GM13977 (cell line): Measurements from ENCODE around the gene ZSWIM6.

Experiments used
- DNase-seq: peaks from one replicate; pipeline ENCODE4 v3.0.0; 2012; ENCODE audit warnings: low spot score
- in situ Hi-C: fragments of 300-500 bp; cut with MboI; formaldehyde crosslinking; loops from one replicate; pipeline ENCODE4 v1.12.0; 2022; ENCODE audit warnings: low sequenced_read_pairs, low pct_unique_long_range_greater_than_20kb, mixed read lengths, inconsistent platforms; ENCODE audit not compliant: unreplicated experiment
- TF ChIP-seq, protein P1 (sequence below): IDR thresholded peaks from 2 replicates; pipeline ENCODE4 v1.5.1; 2012; ENCODE audit warnings: mild to moderate bottlenecking, control low read depth; ENCODE audit not compliant: insufficient read depth; ENCODE audit errors: extremely low read depth, missing control alignments

The ZSWIM6 gene

DNA sequence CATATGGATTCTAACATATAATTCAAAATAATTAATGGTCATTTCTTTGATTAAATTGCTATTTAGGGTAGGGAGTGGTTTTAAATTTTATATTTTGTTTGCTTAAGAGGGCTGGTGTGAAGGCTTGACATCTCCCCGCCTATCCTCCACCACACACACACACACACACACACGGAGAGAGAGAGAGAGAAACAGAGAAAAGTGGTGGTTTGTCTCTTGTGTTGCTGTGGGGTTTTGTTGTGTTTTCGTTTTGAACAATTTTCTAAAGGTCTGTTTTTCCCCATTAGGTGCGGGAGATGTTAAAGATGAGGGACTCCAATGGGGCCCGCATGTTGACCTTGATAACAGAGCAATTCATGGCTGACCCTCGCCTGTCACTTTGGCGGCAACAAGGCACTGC, 161.9 kb downstream of the ZSWIM6 start:
- in situ Hi-C loops: no loop called here
- no peak for DNase-seq
- TF ChIP-seq, protein P1, sequence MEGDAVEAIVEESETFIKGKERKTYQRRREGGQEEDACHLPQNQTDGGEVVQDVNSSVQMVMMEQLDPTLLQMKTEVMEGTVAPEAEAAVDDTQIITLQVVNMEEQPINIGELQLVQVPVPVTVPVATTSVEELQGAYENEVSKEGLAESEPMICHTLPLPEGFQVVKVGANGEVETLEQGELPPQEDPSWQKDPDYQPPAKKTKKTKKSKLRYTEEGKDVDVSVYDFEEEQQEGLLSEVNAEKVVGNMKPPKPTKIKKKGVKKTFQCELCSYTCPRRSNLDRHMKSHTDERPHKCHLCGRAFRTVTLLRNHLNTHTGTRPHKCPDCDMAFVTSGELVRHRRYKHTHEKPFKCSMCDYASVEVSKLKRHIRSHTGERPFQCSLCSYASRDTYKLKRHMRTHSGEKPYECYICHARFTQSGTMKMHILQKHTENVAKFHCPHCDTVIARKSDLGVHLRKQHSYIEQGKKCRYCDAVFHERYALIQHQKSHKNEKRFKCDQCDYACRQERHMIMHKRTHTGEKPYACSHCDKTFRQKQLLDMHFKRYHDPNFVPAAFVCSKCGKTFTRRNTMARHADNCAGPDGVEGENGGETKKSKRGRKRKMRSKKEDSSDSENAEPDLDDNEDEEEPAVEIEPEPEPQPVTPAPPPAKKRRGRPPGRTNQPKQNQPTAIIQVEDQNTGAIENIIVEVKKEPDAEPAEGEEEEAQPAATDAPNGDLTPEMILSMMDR: no peak

DNA sequence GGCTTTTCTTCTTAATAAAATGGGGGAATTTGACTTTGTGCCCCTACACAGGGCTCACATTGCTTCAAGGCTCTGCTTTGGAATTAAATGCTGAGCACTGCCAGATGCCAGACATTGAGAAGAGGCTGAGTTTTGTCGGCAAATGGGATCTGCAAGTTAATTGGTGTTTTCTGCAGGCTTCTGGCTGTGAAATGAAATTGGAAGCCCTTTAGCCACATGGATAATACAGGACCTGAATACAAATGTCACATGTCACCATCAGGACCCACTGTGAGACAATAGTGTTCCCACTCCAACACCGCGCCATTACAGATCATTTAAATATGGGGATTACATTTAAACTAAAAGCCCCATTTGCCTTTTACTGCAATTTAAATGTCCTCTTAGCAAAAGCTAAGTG, 164.4 kb downstream of the ZSWIM6 start:
- DNase-seq: no peak
- TF ChIP-seq, protein P1: no peak
- in situ Hi-C loops: no loop called here

DNA sequence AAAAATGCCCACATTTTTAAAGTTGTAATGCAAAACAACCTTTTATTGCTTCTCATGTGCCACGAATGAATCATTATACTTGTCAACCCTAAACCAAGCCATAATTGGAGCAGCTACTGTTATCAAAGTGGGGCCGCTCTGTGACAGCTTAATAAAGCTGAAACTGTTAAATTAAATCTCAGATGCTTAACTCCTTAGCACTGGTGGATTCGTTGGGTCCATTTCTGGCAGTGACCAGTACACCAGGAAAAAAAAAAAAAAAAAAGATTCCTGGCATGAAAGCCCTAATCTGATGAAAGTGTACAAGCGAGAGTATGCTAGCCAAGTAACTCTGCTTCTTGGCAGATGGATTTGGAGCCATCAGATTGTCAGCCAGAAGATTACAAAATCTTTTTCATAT, 164.8 kb downstream of the ZSWIM6 start:
- DNase-seq: no peak
- TF ChIP-seq, protein P1: no peak
- in situ Hi-C loops: no loop called here

DNA sequence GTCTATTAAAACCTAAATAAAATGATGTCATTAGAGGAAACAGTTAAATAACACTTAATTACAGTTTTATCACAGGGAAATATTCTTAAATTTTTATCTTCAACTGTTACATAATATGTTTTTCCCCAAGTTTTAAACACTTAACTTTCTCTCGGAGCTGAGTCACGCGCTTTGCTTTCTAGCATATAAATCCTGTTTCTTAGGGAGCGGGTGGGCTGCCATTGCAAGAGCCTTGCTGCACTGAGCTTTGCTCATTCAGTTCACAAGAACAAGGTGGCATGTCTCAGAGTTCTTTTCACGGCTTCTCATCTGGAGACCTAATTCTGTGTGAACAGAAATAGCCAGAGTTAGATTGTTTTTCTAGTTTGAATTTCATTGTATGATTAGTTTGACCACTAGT, 166.1 kb downstream of the ZSWIM6 start:
- in situ Hi-C loops: no loop called here
- DNase-seq: no peak
- TF ChIP-seq, protein P1: no peak

DNA sequence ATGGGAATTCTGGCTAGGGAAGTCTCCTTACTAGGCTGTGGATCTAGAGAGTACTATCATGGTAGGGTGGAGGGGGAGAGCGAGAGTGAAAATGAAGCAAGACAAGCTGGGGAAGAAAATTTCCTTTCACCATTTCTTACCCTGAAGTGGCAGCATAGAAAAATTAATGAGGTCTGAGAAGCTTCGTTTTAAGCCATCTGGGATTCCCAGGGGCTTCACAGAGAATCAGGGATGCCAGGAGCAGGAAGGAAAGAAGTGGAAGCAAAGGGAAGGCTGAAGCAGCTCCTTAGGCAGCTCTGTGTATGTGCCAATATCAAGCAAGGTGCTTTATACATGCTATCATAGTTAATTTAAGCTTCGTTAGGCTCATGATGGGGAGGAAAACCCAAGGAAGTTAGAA, 169.9 kb downstream of the ZSWIM6 start:
- in situ Hi-C loops: no loop called here
- TF ChIP-seq, protein P1: no peak
- DNase-seq: no peak

DNA sequence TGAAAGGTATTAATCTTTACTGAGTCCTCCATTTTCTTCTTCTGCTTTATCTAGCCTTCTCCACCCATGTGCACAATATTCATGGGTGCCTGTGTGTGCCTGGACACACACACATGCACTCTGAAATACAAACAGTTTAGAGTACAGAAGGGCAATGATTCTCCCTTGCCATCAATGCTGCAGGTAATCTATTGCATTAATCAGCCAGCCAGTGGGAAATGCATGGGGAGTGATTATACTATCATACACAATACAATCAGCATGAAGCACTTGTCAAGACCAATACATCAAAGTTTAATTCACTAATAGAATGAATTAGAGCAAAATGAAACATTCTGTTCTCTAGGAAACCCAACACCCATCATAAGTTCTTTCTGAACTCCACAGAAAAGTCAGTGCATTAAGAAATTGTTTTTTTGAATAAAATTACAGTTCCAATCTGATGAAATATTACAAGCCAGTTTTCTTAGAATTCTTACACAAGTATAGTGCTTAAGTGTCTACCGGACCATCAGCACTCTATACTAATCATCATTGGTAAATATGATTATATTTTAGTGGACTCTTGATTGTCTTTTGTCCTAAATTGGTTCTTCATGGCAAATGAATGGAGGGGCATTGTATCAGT, 172.2 kb downstream of the ZSWIM6 start:
- TF ChIP-seq, protein P1: no peak
- in situ Hi-C loops: no loop called here
- DNase-seq: no peak
